LNCAP (cell line): Measurements from ENCODE around the gene RNU2-63P.

Source experiments
- CTCF ChIP-seq: fragments of 450-650 bp; IDR thresholded peaks from 2 replicates; pipeline ENCODE4 v1.5.1; 2017; ENCODE audit warnings: mild to moderate bottlenecking

Gene RNU2-63P

GRCh38 chr2:88038263-88039105 lies 22.1 kb upstream of the RNU2-63P start:
- TF ChIP-seq CTCF: no peak

GRCh38 chr2:88036606-88037005 lies 20.3 kb upstream of the RNU2-63P start:
- no peak for TF ChIP-seq CTCF

GRCh38 chr2:88036182-88036581 lies 19.8 kb upstream of the RNU2-63P start:
- TF ChIP-seq CTCF: no peak

GRCh38 chr2:88032070-88032702 lies 15.8 kb upstream of the RNU2-63P start:
- no peak for TF ChIP-seq CTCF

- TF ChIP-seq CTCF: no peak
Measured at GRCh38 chr2:88028931-88029330, 12.6 kb upstream of the RNU2-63P start.

- TF ChIP-seq CTCF: no peak
Measured at GRCh38 chr2:88027697-88028389, 11.5 kb upstream of the RNU2-63P start.

GRCh38 chr2:88024509-88024908 lies 8.2 kb upstream of the RNU2-63P start:
- TF ChIP-seq CTCF: no peak
